GM12801 (cell line): Measurements from ENCODE around the gene INHBE.

Source experiments
- CTCF ChIP-seq: IDR thresholded peaks from one replicate; pipeline ENCODE4 v1.5.1; 2011; ENCODE audit warnings: control low read depth; ENCODE audit not compliant: insufficient read length; ENCODE audit errors: extremely low read depth

The INHBE gene

GRCh38 chr12:57455374-57456144 is 452 bp downstream of the INHBE start:
- no peak for TF ChIP-seq CTCF

GRCh38 chr12:57456145-57456700 is 1.1 kb downstream of the INHBE start:
- TF ChIP-seq CTCF: no peak

DNA sequence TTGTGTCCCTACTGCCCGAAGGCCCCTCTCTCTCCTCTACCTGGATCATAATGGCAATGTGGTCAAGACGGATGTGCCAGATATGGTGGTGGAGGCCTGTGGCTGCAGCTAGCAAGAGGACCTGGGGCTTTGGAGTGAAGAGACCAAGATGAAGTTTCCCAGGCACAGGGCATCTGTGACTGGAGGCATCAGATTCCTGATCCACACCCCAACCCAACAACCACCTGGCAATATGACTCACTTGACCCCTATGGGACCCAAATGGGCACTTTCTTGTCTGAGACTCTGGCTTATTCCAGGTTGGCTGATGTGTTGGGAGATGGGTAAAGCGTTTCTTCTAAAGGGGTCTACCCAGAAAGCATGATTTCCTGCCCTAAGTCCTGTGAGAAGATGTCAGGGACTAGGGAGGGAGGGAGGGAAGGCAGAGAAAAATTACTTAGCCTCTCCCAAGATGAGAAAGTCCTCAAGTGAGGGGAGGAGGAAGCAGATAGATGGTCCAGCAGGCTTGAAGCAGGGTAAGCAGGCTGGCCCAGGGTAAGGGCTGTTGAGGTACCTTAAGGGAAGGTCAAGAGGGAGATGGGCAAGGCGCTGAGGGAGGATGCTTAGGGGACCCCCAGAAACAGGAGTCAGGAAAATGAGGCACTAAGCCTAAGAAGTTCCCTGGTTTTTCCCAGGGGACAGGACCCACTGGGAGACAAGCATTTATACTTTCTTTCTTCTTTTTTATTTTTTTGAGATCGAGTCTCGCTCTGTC is 1.8 kb downstream of the INHBE start:
- no peak for TF ChIP-seq CTCF

GRCh38 chr12:57458665-57459054 is 3.6 kb downstream of the INHBE start:
- TF ChIP-seq CTCF: no peak

DNA sequence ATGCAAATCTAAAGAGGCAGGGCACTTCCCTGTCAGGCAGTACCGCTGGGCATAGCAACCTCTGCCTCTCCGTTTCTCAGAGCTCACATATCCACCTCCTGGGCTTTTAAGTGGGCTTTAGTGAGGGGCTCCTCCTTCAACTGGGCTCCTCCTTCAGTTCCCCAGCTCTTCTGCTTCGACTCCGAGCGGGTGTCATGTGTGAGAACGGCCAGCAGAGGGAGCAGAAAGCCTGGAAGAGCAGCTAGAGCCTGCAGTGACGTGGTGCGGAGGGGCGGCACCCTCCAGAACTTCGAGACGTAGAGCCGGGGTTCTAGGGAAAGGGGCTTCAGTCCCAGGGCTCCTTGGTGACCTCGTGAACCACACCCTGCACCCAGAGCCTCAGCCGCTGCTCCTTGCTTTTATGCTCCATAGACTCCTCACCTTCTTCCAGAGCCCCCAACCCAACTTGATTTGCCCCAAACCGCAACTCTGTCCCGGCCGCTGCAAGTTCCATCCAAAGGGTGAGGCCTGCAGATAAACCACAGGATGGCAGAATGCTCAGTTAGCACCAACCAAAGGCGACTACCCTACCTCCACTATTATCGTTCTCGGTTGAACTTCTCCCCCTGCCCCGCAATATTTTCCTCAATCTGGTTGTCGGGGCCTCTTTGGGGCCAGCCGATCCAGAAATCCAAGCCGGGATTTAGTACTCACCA is 4.1 kb downstream of the INHBE start:
- no peak for TF ChIP-seq CTCF

GRCh38 chr12:57459750-57460467 is 4.8 kb downstream of the INHBE start, which contains the start of gene GLI1:
TSS of gene GLI1 (plus strand) at chr12:57459785. CDS start at chr12:57463692, 3,907 bp downstream.
- TF ChIP-seq CTCF: no peak

GRCh38 chr12:57460468-57460784 is 5.3 kb downstream of the INHBE start:
- no peak for TF ChIP-seq CTCF
